GM18868 (cell line): ENCODE data around the gene HOXB7.

Source experiments
- ATAC-seq: cut with Tn5 transposase; IDR thresholded peaks from one replicate; pipeline ENCODE4 v1.9.1; 2021; ENCODE audit warnings: mild to moderate bottlenecking, moderate library complexity; ENCODE audit not compliant: unreplicated experiment

Gene HOXB7

DNA sequence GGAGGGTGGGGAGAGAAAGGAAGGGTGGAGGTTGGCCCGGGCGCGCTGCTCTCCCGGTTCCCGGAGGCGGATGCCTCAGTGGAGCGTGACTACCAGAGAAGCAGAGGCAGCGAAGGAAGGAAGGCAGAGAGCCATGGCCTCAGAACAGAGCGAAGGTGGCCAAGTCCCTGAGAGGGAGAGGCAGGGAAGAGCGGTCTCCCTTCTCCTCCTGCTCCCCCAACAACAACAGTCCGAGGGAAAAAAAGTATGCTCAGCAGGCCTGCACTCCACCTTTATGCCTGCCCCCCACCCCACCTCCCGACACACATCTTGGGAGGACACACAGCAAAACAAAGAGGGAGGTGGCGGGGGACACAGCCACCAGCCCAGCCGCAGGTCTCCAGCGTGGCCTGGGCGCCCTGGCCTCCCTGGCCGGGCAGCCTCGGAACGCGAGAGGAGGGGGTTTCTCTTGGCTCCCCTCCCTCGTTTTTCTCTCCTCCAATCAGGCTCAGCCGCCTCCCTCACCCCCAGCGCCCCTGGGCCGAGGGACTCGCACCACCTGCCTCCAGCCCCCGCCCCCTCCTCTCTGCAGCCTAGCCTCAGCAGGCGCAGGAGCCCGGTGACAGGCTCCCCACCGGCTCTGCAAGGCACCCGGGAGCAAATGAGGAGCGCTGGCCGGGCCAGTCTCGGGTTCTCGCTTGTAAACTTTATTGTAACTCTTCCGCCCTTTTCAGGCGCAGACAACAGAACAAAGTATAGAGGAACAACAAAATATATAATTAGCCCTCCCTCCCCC is 1.1 kb upstream of the HOXB7 start:
- no peak for ATAC-seq

DNA sequence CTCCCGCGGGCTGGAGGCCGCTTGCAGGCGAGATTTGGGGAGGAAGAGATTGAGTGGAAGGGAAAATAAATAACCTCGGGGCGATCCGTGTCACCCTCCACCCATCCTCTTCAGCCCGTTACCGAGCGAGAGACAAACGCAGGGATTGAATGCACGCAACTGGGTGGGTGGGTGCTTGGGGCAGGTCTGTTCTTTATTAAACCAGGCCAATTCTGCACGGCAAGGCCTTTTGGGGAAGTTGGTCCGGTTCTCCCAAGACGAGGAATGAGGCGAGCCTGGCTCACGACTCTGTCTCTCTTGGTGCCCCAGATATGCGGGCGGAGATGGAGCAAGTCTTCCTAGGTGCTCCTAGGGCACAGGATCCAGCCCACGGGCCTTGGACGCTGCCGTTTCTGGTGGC is 396 bp upstream of the HOXB7 start:
- no peak for ATAC-seq

DNA sequence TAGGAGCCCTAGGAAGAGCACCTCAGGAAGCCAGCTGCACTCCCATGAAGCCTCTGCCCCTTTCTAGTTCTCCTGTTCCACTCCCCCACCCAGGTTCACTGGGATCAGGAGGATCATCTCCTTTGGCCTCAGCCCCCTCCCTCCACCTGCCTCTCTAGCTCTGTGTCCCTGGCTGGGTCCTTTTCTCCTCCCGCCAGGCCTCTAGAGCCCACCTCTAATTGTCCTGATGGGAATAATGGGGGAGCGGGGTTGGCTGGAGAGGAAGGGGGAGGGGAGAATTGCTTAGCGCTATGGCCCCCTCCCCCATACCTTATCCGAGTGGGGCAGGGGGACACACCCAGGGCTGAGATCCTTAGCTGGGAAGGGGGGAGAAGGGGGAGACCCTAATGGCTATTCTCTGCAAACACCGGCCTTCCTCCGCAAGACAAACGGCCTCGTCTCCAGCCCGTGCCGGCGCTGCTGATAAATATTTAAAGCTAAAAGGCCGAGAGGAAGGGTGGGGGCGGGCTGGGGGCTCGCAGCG is 997 bp downstream of the HOXB7 start:
- no peak for ATAC-seq

DNA sequence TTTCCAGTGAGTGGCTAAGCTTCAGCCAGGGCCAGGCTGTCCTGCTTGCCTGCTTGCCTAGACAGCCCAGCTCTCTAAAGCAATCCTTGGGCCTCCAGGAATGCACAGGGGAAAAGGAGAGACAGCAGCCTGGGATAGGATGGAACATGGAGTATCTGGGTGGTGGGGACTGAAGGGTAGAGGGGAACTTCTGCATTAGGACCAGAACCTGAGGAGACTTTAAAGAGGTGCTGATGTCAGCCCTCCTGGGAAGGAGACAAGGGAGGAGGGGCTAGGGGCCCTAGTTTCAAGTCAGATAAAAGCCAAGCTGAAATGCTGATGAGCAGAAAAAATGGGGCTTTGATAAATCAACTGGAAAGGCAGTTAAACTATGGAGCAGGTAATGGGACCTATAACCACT is 1.8 kb downstream of the HOXB7 start:
- no peak for ATAC-seq

DNA sequence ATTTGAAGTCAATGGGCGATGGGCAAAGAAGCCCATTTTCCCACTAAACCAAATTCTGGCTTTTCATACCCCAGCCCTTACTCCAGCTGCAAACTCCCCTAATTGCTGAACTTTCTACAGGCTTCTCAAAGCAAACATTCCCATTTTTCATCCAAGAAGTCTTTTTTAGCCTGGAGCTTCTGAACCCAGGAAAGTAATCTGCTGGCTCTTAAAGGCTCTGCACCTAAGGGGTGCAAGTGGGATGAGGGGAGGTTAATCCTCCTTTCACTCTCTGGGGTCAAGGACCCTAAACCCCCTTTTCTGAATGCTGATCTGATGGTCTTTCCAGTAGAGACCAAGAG is 2.4 kb downstream of the HOXB7 start:
- no peak for ATAC-seq

DNA sequence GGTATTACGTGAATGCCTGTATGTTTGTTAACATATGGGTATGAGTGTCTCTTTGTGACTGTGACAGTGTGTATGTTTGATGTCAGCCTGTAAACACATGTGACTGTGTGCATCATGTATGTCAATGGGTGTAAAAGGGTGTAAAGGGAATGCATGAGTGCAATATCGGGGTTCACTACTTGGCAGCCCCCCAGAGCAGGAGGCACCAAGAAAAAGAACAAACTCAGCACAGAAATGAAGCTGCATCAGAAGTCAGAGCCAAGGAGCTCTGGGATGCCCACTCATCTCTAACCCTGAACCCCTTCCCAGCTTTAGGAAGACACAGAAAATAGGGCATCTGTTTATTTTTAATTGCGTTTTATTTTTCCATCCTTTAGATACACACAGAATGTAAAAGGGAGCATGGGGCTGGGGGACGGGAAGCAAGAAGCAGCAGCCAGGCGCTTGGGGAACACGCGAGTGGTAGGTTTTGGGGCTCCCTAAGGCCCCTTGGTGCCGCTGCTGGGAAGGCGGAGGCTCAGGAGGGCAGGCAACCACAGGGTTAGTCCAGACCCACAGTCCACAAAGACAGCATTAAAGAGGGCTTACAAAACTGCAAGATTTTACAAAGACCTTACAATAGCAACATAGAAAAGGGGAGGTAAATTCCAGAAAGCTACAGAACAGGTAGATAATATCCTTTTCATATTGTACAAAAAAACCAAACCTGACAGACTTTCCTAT is 3.8 kb downstream of the HOXB7 start:
- no peak for ATAC-seq

DNA sequence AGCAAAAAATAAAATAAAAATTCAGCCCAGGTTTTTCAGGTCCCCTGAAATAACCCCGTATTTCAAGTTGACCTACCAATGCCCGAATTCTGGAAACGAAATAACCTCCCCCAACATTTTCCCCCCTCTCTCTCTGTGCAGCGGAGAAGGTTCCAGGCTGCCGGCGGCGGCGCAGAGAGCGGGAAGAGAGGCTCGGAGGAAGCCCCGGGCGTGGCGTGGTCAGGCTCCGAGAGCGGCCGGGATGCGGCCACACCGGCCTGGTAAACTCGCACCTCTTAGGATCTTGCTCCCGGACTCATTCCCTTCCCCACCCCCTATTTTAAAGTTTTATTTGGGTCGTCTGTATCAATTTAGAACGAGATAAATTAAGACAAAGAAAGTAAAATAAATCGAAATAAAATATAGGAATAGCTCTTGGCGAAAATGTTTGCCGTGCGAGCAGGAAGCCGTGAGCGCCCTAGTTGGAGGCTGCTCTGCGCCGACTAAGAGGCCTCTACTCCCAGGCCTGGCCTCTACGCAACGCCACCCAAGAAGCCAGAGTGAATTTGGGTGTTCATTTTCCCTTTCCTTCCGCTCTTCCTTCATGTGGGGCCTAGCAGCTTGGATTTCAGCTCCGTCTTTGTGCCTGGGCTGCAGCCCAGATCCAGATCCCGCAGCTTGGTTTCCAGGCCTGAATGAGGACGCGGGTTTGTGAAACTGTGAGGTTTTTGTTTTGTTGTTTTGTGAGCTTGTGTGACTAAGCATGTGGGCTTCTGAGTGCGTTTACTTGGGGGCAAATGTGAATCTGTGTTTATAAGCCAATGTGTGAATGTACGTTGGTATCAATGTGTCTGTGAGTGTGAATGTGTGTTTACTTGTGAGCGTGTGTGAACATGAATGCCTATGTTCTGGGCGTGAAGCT is 4.6 kb downstream of the HOXB7 start:
- ATAC-seq: no peak

DNA sequence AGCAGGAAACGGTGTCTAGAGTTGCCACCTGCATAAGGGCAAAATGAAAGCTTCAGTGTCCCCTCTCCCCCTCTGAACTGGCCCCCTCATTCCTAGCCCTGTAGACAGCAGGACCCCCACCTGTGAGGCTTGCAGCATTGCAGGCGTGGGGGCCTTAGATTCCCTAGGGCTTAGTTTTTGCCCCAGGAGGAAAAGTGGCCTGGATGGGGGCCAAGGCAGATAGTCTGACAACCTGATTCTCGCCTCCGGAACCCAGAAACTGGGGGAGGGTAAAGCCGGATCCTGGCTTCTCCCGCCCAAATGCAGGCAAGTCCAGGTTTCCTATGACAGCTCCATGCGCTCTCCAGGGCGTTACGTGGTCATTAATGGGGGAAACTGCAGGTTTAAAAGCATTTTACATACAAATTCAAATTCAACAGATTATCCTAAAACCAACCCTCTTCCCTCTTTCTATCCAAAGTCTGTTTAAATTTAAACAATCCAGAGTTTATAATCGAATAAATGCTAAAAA is 5.4 kb downstream of the HOXB7 start:
- ATAC-seq: no peak

DNA sequence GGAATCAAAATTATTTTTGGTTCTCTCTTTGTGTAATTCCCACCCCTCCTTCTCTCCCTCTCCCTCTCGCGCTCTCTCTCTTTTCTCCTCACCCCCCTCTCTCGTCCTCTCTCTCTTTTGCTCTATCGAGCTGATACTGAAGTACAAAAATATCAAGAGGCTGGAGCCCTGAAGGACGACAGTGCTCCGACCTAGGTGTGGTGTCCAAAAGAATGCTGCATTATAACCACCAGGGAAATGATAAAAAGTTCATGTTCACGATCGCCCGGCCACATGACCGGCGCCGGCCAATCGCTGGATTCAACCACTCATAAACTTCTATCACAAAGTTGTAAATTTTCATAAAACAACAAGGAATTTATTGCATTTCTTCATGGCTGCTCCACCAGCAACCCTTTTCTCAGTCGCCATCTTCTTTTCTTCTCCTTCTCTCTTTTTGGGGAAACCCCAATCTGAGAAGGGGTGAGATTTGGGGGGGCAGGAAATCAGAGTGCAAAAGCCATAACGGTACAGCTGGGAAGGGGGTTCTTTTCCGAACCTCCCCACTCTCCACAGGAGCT is 6.0 kb downstream of the HOXB7 start, which contains the start of gene HOXB6:
Gene HOXB6, minus strand, starts transcription at position 217 of the 560 bp plus-strand sequence. CDS start 6,836 bp downstream, outside the sequence.
- ATAC-seq: no peak

DNA sequence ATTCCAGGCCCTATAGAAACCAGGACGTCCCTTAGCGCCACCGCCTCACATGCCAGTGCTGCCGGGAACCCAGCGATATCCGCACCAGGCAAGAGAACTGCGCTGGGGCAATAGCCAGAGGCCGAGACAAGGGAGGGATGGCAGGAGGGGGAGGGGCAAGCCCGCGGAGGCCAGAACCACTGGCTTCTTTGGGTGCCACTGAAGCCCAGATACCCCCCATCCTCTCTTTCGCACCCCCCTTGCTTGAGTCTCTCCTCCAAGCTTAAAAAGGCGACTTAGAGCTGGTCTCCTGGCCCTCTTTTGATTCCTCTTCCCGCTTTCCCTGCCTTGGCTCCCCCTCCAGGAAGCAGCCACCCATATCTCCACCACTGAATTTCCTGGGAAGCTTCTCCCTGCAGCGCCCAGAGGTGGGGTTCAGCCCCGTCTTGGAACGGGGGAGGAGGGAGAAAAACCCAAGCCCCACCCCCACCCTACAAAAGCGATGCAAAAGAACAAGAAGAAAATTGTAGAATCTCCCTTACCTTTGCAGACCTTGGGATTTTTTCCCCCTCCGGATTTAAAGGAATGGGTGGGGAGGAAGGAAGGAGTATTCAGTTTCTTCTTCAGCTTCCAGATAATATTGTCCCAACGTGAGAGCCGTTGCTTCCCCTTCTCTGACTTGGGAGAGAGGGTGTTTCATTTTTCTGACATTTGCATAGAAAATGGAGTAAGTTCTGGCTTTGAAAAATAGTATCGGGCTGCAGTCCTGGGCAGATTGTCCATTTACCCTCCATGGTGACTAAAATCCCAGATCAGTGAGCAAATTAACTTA is 6.7 kb downstream of the HOXB7 start:
- ATAC-seq: no peak

DNA sequence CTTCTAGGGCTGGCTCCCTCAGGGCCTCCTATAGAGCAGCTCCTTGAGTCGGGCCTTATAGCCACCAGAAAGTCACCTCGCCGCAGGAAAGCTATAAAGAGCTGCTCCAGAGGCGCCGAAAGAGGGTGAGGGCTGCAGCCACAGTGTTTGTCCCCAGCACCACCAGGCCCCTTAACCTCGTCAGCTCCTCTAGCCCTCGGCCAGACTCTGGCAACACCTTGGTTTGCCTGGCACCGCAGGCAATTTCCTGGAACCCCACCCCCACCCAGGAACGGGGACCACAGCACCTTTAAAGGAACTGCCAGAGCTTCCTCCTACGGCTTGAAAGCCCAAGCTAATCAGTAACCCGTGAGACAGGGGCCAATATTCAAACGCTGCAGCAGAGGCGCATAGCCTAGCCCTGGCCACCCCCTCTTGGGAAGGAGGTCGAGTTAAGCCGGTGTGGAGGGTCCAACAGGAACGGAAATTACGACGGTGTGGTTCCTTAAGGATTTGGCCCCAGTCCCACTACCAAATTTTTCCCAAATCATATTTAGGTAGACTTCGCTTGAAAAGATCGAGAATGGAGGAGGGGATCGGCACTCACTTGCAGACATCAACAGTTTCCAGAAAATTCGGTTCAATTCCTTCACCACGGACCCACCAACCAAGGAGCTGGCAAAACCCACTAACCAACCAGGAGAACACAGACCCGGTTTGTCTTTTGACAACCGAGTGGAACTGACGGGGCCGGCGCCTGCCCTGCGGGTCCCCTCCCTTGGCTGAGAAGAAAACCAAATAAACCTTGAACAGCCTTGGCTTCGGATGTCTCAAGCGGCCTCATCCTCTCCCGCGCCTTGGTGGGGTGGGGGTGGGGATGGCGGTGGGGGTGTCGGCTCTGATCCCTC is 9.0 kb downstream of the HOXB7 start:
- no peak for ATAC-seq

DNA sequence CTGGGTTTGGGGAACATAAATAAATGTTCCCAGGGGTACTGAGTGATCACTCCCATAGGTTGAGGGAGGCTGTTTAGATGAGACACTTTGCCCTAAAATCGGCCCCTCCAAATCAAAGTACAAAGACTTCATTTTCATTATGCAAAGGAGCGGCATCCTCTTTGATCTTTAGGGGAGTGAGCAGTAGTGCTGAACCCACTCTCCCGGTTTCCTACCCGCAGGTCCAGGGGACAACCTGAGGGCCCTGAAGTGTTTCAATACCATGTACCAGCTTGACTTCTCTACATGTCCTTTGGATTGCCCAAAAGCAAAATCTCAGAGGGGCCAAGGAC is 9.6 kb downstream of the HOXB7 start:
- ATAC-seq: no peak

DNA sequence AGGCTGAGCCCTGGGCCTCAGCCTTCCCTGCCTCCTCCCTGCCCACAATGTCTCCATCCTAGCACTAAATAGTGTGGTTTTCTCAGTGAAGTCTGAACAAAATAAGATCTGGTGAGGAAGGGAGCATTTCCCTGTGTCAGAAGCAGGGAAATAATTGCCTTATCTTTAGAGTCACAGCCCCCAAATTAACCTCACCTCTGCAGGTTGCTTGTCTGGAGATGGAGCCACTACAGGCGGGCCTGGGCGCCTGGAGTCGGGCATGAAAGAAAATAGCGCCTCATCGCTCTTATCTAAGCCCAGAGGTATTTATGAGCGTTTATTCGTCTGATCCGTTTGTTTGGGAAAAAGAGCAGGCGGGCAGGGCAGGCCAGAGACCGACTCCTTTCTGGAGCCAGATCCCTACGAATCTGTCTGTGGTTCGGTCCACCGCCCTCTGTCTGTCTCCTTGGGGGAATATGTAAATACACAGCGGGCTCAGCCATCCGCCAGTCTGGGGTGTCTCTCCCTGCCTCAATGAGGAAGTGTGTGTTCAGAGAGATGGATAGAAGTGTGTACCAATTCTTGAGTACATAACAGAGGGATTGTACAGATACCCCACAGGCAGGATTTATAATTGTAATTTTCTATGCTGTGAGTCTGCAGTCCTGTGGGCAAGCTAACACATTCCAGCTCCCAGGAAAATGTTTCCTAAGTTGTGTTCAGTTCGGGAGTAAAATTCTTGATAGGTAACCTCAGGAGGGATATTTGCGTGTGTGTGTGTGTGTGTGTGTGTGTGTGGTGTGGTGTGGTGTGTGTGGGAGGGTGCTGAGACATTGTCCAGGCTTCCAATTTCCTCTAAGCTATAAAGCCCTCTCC is 10.3 kb downstream of the HOXB7 start:
- no peak for ATAC-seq

DNA sequence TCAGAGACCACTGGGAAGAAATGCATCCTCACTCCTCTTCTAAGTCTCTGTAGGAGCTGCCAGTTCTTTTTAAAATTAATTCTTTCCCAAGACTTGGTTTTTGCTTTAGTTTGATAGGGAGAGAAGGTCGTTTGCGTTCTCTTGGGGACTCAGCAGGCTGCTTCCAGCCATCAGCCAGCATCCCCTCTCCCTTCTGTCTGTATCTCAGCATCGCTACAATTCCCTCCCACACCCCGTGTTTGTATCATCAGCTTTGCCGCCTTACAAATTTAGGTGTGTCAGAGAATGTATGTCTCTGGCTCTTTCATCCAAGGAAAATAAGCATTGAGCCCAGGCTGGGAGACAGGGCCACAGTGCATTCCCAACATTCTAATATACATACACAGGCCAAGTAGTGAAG is 11.5 kb downstream of the HOXB7 start:
- no peak for ATAC-seq

DNA sequence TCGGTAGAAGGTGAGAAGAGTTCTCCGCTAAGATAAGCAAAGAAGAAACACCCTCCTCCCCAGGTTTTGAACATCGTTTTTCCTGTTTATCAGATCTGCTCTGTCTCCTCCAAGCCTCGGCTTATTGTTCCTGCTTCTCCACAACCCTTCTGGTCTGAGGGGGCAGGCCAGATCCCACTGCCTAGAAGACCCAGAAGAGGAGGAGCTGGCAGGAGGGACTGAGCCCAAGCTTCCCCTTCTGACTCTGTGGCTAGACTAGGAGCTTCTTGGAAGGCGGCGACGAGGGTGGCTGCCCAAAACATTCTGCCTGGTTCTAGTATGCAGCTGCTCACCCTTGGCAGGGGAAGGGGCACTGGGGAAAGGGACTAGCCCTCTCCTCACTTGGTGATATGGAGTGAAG is 12.1 kb downstream of the HOXB7 start:
- no peak for ATAC-seq

DNA sequence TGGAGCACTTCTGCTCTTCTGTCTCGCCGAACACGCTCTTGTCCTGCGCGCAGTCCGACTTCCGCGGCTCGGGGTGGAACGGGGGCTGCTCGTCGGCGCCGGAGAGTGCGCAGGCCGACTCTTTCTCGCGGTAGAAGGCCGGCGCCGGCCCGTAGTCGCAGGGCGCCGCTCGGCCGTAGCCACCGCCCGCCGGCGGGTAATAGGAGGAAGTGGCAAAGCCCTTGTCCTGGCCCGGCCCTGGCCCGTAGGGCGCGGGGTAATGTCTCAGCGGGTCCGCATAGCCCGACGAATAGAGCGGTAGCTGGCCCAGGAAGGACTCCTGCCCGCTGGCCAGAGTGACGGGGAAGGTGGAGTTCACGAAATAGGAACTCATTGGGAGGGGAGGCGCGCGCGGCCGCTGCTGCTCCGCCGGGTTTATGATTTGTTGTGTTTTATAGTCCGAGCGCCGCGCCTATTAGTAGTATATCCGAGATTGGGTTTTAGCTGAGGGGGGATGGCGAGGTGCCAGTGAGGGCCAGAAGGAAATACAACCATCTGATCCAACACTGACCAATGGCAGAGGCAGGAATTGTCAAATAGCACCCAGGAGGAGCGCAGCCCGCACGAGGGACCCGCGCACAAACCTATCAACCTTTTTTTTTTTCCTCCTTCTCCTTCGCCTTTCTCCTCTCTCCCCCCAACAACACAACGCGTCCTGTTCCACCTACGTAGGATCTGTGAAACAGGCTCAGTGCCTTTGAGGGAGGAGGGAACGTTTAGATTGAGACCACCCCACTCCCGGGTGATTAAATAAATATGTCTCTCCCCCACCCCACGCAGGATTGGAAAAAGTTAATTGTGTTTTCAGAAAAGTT is 12.8 kb downstream of the HOXB7 start:
- no peak for ATAC-seq

DNA sequence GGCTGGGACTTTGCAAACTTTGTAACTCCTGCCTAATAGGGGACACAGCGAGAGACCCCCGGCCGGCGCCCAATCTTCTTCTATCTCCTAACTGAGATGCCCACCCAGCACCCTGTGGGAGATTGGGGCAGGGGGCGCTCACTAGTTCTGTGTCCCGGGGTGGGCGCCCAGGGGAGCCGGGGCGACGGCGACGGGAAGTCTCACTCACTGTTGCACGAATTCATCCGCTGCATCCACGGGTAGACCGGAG is 13.4 kb downstream of the HOXB7 start:
- no peak for ATAC-seq
